Left cardiac atrium (tissue), 4 donors: Measurements from ENCODE around the gene FHOD3. TPM values are rescaled to one million over a fixed set of nuclear protein-coding genes. Genes with fewer than 3 reads are reported as not detected.

Experiments used
- ATAC-seq, 2 donors: fragments of 200-7000 bp; cut with Tn5 transposase; one replicate each; pipeline ENCODE4 v1.9.1; 2020; ENCODE audit warnings: mild to moderate bottlenecking in 2 of 2, moderate library complexity in 2 of 2
- DNase-seq: peaks from one replicate; pipeline ENCODE4 v3.0.0-alpha.2; 2020
- intact Hi-C, 2 donors: fragments of 100-400 bp; cut with DNase I; formaldehyde crosslinking; loops; one replicate each; pipeline versions ENCODE4 v1.14.1 to v1.15.1; 2022 to 2023
- total RNA-seq, 2 donors: library from RNA; stranded (reverse); fragmentation: NEBNext Ultra II Directional; extraction: Animal tissue kit (Norgen Biotek cat#: 25700); gene quantifications; one replicate each; pipeline ENCODE4 v1.2.1, GENCODE V29; 2021
- donor health status: DM: no; HTN: yes; CAD: no.
- donor health status: DM: no; HTN: yes; CAD: no; lungs with severe emphysema.
- donor health status: DM: yes; HTN: yes; CAD: no.
- donor health status: Dilated cardiomyopathy.

Gene FHOD3
- total RNA-seq, 2 donors from 2014 or later = 117 to 119 TPM

GRCh38 chr18:36601316-36601715 is 303.8 kb downstream of the FHOD3 start:
- DNase-seq (no peak), ATAC-seq (no peak)
- intact Hi-C loops = no loop called here

GRCh38 chr18:36602071-36602470 is 304.6 kb downstream of the FHOD3 start:
- ATAC-seq (no peak), DNase-seq (no peak)
- intact Hi-C loops = no loop called here

- DNase-seq (no peak), ATAC-seq (no peak)
- intact Hi-C loops = no loop called here
Observed at GRCh38 chr18:36602620-36603019, 305.1 kb downstream of the FHOD3 start.

- no peak for ATAC-seq
- DNase-seq = no peak
- intact Hi-C loops = no loop called here
Observed at GRCh38 chr18:36608107-36608506, 310.6 kb downstream of the FHOD3 start.

GRCh38 chr18:36610258-36610657 is 312.7 kb downstream of the FHOD3 start:
- intact Hi-C loops = no loop called here
- ATAC-seq = no peak

GRCh38 chr18:36610661-36611060 is 313.1 kb downstream of the FHOD3 start:
- ATAC-seq = no peak
- intact Hi-C loops = no loop called here
- no peak for DNase-seq

More at GRCh38 chr18:36610258-36610657, 312.7 kb downstream of the FHOD3 start:
- no peak for DNase-seq

GRCh38 chr18:36613069-36613468 is 315.6 kb downstream of the FHOD3 start:
- DNase-seq (no peak), ATAC-seq (peak in 1 of 2 donors; percentile 24)
- intact Hi-C loops = no loop called here

- intact Hi-C loops = no loop called here
- no peak for ATAC-seq
Observed at GRCh38 chr18:36613810-36614209, 316.3 kb downstream of the FHOD3 start.

GRCh38 chr18:36620788-36621187 is 323.3 kb downstream of the FHOD3 start:
- DNase-seq = no peak
- intact Hi-C loops = no loop called here
- ATAC-seq = no peak

More at GRCh38 chr18:36613810-36614209, 316.3 kb downstream of the FHOD3 start:
- no peak for DNase-seq

GRCh38 chr18:36622610-36623009 is 325.1 kb downstream of the FHOD3 start:
- intact Hi-C loops = no loop called here
- ATAC-seq (peak; percentile 29 to 34), DNase-seq (no peak)

- ATAC-seq (peak; percentile 16 to 26), DNase-seq (no peak)
- intact Hi-C loops = no loop called here
Observed at GRCh38 chr18:36623091-36623490, 325.6 kb downstream of the FHOD3 start.

- DNase-seq = no peak
- no peak for ATAC-seq
- intact Hi-C loops = no loop called here
Observed at GRCh38 chr18:36623681-36624190, 326.2 kb downstream of the FHOD3 start.

- intact Hi-C loops = no loop called here
- no peak for DNase-seq
Observed at GRCh38 chr18:36624451-36625167, 327.1 kb downstream of the FHOD3 start.

GRCh38 chr18:36625386-36625785 is 327.9 kb downstream of the FHOD3 start:
- intact Hi-C loops = no loop called here
- no peak for DNase-seq
- no peak for ATAC-seq

More at GRCh38 chr18:36624451-36625167, 327.1 kb downstream of the FHOD3 start:
- ATAC-seq = no peak

GRCh38 chr18:36627637-36628036 is 330.1 kb downstream of the FHOD3 start:
- DNase-seq (no peak), ATAC-seq (no peak)
- intact Hi-C loops = no loop called here

- DNase-seq (no peak), ATAC-seq (peak in 1 of 2 donors; percentile 21)
- intact Hi-C loops = no loop called here
Observed at GRCh38 chr18:36628435-36629137, 331.1 kb downstream of the FHOD3 start.

- no peak for DNase-seq
- intact Hi-C loops = no loop called here
- ATAC-seq = peak; percentile 48 to 81
Observed at GRCh38 chr18:36629138-36629530, 331.6 kb downstream of the FHOD3 start.

- no peak for DNase-seq
- ATAC-seq = no peak
- intact Hi-C loops = no loop called here
Observed at GRCh38 chr18:36629836-36630235, 332.3 kb downstream of the FHOD3 start.

- ATAC-seq (peak; percentile 63 to 70), DNase-seq (no peak)
- intact Hi-C loops = no loop called here
Observed at GRCh38 chr18:36630917-36631316, 333.4 kb downstream of the FHOD3 start.

- intact Hi-C loops = no loop called here
- no peak for DNase-seq
- ATAC-seq = no peak
Observed at GRCh38 chr18:36633961-36634412, 336.5 kb downstream of the FHOD3 start.
